Measurements from ENCODE around the gene HDAC5.
"Not testable (repeated sequence)": the region's sequence is repeated elsewhere in the genome, so short reads cannot be mapped to it uniquely, and the experiment has no call there.

DNA sequence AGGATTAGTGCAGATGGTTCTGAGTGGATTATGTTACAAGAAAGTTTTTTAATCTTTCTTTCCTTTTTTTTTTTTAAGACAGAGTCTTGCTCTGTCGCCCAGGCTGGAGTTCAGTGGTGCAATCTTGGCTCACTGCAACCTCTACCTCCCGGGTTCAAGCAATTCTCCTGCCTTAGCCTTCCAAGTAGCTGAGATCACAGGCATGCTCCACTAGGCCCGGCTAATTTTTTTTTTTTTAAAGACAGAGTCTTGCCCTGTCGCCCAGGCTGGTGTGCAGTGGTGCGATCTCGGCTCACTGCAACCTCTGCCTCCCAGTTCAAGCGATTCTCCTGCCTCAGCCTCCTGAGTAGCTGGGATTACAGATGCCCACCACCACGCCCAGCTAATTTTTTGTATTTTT is 20.5 kb upstream of the HDAC5 start:
- TF ChIP-seq, protein P1, sequence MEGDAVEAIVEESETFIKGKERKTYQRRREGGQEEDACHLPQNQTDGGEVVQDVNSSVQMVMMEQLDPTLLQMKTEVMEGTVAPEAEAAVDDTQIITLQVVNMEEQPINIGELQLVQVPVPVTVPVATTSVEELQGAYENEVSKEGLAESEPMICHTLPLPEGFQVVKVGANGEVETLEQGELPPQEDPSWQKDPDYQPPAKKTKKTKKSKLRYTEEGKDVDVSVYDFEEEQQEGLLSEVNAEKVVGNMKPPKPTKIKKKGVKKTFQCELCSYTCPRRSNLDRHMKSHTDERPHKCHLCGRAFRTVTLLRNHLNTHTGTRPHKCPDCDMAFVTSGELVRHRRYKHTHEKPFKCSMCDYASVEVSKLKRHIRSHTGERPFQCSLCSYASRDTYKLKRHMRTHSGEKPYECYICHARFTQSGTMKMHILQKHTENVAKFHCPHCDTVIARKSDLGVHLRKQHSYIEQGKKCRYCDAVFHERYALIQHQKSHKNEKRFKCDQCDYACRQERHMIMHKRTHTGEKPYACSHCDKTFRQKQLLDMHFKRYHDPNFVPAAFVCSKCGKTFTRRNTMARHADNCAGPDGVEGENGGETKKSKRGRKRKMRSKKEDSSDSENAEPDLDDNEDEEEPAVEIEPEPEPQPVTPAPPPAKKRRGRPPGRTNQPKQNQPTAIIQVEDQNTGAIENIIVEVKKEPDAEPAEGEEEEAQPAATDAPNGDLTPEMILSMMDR (IDR thresholded peaks at IDR 0.05): not testable (repeated sequence)
- not testable (repeated sequence) for TF ChIP-seq POLR2A (IDR thresholded peaks at IDR 0.05)

All from body of pancreas (tissue), 4 donors.